Prostate gland (tissue), 2 donors: ENCODE measurements around the gene PMS1.

ENCODE experiments used
- CTCF ChIP-seq, 4 experiments: fragments of 200-600 bp in 2 of 4; fragments of 450-650 bp in 2 of 4; sonication (generic) in 2 of 4; IDR thresholded peaks; 1 replicate in 3 of 4; 2 replicates in 1 of 4; pipeline ENCODE4 v1.5.1; 2016 to 2019; ENCODE audit warnings: antibody characterized with exemption in 4 of 4, mild to moderate bottlenecking in 2 of 4, moderate library complexity in 2 of 4
- POLR2A ChIP-seq: fragments of 450-650 bp; IDR thresholded peaks from one replicate; pipeline ENCODE4 v1.6.1; 2016; ENCODE audit warnings: antibody characterized with exemption, mild to moderate bottlenecking

GRCh38 chr2:189799531-189799930, 15.3 kb downstream of the PMS1 start:
- TF ChIP-seq POLR2A (no peak), CTCF (IDR thresholded peaks at IDR 0.05) (no peak)
